Kidney epithelial cell (primary cell): ENCODE results near the gene COMMD1. TPM values are rescaled to one million over a fixed set of nuclear protein-coding genes. Genes with fewer than 3 reads are reported as not detected.
"Not testable (repeated sequence)": the region's sequence is repeated elsewhere in the genome, so short reads cannot be mapped to it uniquely, and the experiment has no call there.

Experiments
- DNase-seq: peaks from one replicate; pipeline ENCODE4 v3.0.0-alpha.2; 2010; ENCODE audit warnings: low read depth
- H3K27me3 ChIP-seq: 2 replicates; pipeline ENCODE4 v1.6.0; 2011; ENCODE audit warnings: low read length; ENCODE audit not compliant: control insufficient read depth, insufficient read depth
- H3K36me3 ChIP-seq: 2 replicates; pipeline ENCODE4 v1.5.1; 2011; ENCODE audit warnings: low read length; ENCODE audit not compliant: control insufficient read depth, insufficient read depth
- H3K4me3 ChIP-seq: 2 replicates; pipeline ENCODE4 v1.5.1; 2011; ENCODE audit warnings: low read depth, mild to moderate bottlenecking, control low read depth, low read length
- CTCF ChIP-seq: IDR thresholded peaks from 2 replicates; pipeline ENCODE4 v1.5.1; 2011; ENCODE audit warnings: mild to moderate bottlenecking, moderate library complexity, low read length, control low read depth, inconsistent platforms; ENCODE audit not compliant: insufficient read depth, poor library complexity, severe bottlenecking
- total RNA-seq: library from RNA; depleted of rRNA; stranded (reverse); fragments of >200 nt; gene quantifications from 2 replicates; pipeline ENCODE4 v1.2.3, GENCODE V29; 2015

COMMD1 gene
- total RNA-seq, 1 donor from 2014 or later, result 44.1 TPM

GRCh38 chr2:62150597-62151305 is 245.3 kb downstream of the COMMD1 start:
- H3K27me3 ChIP-seq, result no peaks in the 10 kb centered on the region
- no peak overlapping the region for H3K4me3 ChIP-seq
- no peak for TF ChIP-seq CTCF
- no peaks in the 10 kb centered on the region for H3K36me3 ChIP-seq
- DNase-seq, result no peak

GRCh38 chr2:62151306-62151638 is 245.8 kb downstream of the COMMD1 start:
- DNase-seq, result no peak
- Histone ChIP-seq H3K27me3 (no peaks in the 10 kb centered on the region), H3K36me3 (no peaks in the 10 kb centered on the region), H3K4me3 (no peak overlapping the region)
- no peak for TF ChIP-seq CTCF

- Histone ChIP-seq H3K4me3 (no peak overlapping the region), H3K27me3 (no peaks in the 10 kb centered on the region), H3K36me3 (no peaks in the 10 kb centered on the region)
- DNase-seq, result no peak
- TF ChIP-seq CTCF, result no peak
Measured at GRCh38 chr2:62152000-62152399, 246.5 kb downstream of the COMMD1 start.

GRCh38 chr2:62156861-62157496 is 251.5 kb downstream of the COMMD1 start:
- no peak overlapping the region for H3K4me3 ChIP-seq
- TF ChIP-seq CTCF, result no peak
- no peak for DNase-seq

GRCh38 chr2:62158444-62159121 is 253.1 kb downstream of the COMMD1 start:
- no peak for TF ChIP-seq CTCF
- no peak for DNase-seq
- no peaks in the 10 kb centered on the region for H3K27me3 ChIP-seq
- H3K4me3 ChIP-seq, result no peak overlapping the region
- H3K36me3 ChIP-seq, result no peaks in the 10 kb centered on the region

More at GRCh38 chr2:62156861-62157496, 251.5 kb downstream of the COMMD1 start:
- H3K36me3 ChIP-seq, result no peaks in the 10 kb centered on the region
- no peaks in the 10 kb centered on the region for H3K27me3 ChIP-seq

- not testable (repeated sequence) for H3K27me3 ChIP-seq, H3K36me3 ChIP-seq, DNase-seq, H3K4me3 ChIP-seq
Measured at GRCh38 chr2:62160691-62161090, 255.2 kb downstream of the COMMD1 start.
